Coronary artery (tissue), 2 donors: Measurements from ENCODE around the gene CLCN7.
"Not testable (repeated sequence)": the region's sequence is repeated elsewhere in the genome, so short reads cannot be mapped to it uniquely, and the experiment has no call there.

Source experiments
- DNase-seq: peaks from one replicate; pipeline ENCODE4 v3.0.0-alpha.2; 2017; ENCODE audit warnings: low spot score
- H3K27ac ChIP-seq, 2 donors: fragments of 200-600 bp; sonication (generic); one replicate each; pipeline ENCODE4 v1.5.1; 2016 to 2019
- H3K4me3 ChIP-seq: fragments of 200-600 bp; sonication (generic); 2 replicates; pipeline ENCODE4 v1.5.1; 2016; ENCODE audit warnings: mild to moderate bottlenecking, moderate library complexity
- TF ChIP-seq, protein P1 (sequence below): fragments of 200-600 bp; sonication (generic); IDR thresholded peaks from one replicate; pipeline ENCODE4 v1.5.1; 2019; ENCODE audit warnings: antibody characterized with exemption

CLCN7 gene

DNA sequence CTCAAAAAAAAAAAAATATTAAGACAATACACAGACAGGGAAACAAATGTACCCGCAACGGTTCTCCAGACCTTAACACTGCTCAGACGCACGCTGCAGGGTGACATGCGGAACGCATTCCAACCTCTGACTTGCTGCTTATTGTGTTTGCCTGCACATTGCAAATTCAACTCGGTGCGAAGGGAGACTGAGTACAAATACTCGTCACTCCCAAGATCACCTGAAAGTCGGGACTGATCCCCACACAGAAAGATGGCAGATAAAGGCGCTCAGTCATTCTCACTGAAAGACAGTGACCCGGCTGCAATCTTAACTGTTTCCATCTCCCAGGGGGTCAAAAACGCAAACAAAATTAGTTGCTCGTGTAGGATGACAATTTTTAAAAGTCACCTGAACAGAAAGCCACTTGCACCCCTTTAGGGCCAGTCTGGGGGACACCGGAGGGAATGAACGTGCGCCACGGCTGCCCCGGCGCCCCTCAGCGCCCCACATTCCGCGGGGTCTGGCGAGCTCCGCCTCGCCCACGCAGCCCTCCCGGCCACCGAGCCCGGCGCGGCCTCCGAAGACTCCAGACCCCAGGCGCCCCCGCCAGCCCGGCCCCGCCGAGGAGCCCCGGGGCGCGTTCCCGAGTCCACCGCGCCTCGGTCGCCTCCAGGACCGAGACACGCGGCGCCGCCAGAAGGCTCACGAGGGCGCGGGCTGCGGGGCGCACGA, 589 bp downstream of the CLCN7 start:
- no peak for DNase-seq
- TF ChIP-seq, protein P1, sequence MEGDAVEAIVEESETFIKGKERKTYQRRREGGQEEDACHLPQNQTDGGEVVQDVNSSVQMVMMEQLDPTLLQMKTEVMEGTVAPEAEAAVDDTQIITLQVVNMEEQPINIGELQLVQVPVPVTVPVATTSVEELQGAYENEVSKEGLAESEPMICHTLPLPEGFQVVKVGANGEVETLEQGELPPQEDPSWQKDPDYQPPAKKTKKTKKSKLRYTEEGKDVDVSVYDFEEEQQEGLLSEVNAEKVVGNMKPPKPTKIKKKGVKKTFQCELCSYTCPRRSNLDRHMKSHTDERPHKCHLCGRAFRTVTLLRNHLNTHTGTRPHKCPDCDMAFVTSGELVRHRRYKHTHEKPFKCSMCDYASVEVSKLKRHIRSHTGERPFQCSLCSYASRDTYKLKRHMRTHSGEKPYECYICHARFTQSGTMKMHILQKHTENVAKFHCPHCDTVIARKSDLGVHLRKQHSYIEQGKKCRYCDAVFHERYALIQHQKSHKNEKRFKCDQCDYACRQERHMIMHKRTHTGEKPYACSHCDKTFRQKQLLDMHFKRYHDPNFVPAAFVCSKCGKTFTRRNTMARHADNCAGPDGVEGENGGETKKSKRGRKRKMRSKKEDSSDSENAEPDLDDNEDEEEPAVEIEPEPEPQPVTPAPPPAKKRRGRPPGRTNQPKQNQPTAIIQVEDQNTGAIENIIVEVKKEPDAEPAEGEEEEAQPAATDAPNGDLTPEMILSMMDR = no peak
- peak overlapping the region; percentile 83 to 85 for H3K27ac ChIP-seq
- H3K4me3 ChIP-seq = peak overlapping the region; percentile 94

GRCh38 chr16:1472974-1473373, 1.9 kb downstream of the CLCN7 start:
- no peak for DNase-seq
- TF ChIP-seq, protein P1 = no peak
- Histone ChIP-seq H3K4me3 (no peak overlapping the region), H3K27ac (no peak overlapping the region)

DNA sequence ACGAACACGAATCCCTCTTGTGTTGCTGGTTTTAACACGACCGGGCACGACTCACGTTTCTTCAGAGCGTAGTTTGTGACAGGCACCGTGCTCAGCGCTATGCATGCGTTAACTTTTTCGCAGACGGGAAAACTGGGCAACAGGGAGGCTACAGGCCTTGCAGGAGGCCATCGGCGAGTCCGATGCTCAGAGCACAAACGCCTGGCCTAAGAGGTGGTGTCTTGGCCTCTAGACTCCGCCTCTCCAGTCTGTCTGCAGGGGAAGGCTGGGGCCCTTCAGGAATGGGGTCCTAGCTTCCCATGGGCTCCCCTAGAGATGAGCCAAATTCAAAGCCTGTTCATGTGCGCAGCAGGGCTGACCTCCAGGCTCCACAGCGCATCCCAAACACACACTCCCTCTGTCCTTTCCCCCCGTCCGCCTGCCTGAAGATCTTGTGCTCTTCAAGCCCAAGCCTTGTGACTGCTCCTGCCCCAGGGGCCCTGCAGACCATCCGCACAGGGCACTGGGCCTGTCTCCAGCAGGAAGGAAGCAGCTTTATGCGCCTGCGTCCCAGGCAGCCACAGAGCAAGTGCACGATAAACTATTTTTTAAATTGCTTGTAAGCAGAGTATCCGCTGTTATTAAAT, 3.1 kb downstream of the CLCN7 start:
- peak overlapping the region in 1 of 2 donors; percentile 38 for H3K27ac ChIP-seq
- no peak overlapping the region for H3K4me3 ChIP-seq
- DNase-seq = no peak
- TF ChIP-seq, protein P1 = no peak

DNA sequence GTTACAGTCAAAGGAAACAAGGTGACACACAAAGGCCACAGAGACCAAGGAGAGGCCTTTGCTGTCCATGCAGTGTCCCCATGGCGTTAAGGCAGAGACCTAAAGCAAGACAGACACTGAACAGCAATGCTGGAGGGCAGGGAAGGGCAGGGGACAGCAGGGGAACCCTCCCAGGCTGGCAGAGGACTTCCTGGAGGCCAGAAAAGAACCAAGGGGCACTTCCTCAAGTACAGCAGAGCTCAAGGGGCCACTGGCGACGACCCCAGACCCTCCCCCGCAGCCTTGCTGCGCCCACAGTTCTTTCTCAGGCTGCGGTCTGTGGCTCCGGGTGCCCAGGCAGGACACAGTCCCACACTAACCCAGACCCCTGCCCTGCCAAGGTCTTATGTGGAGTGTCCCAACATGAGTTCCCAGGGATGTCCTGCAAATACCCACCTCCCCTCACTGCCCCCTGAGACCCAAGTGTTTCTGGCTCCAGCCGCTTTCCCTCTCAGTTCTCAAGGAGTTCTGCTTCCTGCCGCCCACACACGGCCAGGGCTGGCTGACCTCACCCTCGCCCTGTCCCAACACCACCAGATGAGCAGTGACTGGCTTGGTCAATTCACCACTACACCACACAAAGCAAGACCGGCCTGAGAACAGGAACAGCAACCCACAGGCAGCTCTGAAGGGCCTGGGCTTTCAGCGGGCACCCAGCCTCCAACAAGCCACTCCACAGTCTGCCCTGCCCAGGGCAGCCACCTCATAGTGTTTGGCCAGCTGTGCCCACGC, 4.2 kb downstream of the CLCN7 start:
- H3K27ac ChIP-seq = peak overlapping the region in 1 of 2 donors; percentile 38
- H3K4me3 ChIP-seq = no peak overlapping the region
- no peak for DNase-seq
- TF ChIP-seq, protein P1 = no peak

- H3K27ac ChIP-seq = peak overlapping the region in 1 of 2 donors; percentile 38
- peak overlapping the region; percentile 25 for H3K4me3 ChIP-seq
- TF ChIP-seq, protein P1 = no peak
- no peak for DNase-seq
Measured at GRCh38 chr16:1469693-1470201, 5.1 kb downstream of the CLCN7 start.

DNA sequence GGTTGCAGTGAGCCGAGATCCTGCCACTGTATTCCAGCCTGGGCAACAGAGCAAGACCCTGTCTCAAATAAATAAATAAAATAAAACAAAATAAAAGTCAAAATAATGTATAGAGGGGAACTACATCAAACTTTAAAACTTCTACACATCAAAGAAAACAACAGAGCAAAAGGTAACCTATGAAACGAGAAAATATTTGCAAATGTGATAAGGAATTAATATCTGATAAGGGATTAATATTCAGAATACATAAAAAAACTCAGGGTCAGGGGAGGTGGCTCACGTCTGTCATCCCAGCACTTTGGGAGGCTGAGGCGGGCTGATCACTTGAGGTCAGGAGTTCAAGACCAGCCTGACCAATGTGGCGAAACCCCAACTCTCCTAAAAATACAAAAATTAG, 5.7 kb downstream of the CLCN7 start:
- DNase-seq, H3K4me3 ChIP-seq, H3K27ac ChIP-seq: not testable (repeated sequence)

DNA sequence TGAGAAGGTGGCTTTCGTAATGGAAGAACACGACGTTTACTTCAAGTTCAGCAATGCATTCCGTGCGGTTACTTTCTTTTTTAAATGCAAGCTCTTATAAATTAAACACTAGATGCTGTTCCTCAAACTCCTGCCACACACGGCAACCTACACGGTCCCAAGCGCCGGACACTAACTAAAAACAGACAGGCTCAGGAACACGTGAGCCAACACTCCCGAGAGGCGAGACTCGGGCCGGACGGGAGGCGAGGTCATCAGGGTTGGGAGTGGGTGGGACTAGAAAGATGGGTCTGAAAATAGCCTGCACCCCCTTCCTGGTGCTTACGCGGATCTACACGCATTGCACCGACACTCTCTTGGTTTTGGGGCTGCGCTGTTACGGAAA, 6.4 kb downstream of the CLCN7 start:
- Histone ChIP-seq H3K27ac (no peak overlapping the region), H3K4me3 (no peak overlapping the region)
- TF ChIP-seq, protein P1 = no peak
- no peak for DNase-seq
